NCI-H748 (cell line): ENCODE results near the gene DNAI1.
"Not testable (repeated sequence)": the region's sequence is repeated elsewhere in the genome, so short reads cannot be mapped to it uniquely, and the experiment has no call there.

Experiments used
- DNase-seq: peaks from one replicate; lab custom pipeline; 2025; ENCODE audit not compliant: unreplicated experiment; lab: John Stamatoyannopoulos, UW

DNAI1 gene

GRCh38 chr9:34450644-34451043 is 8.0 kb upstream of the DNAI1 start:
- DNase-seq: no peak

GRCh38 chr9:34451135-34451534 is 7.5 kb upstream of the DNAI1 start:
- DNase-seq: no peak

- DNase-seq: no peak
Observed at GRCh38 chr9:34451545-34451944, 7.1 kb upstream of the DNAI1 start.

GRCh38 chr9:34452568-34452967 is 6.0 kb upstream of the DNAI1 start:
- no peak for DNase-seq

- DNase-seq: peak; percentile 24
Observed at GRCh38 chr9:34454571-34455065, 4.0 kb upstream of the DNAI1 start.

GRCh38 chr9:34456151-34456550 is 2.5 kb upstream of the DNAI1 start:
- no peak for DNase-seq

- DNase-seq: no peak
Observed at GRCh38 chr9:34456746-34457145, 1.9 kb upstream of the DNAI1 start.

- DNase-seq: peak; percentile 76
Observed at GRCh38 chr9:34457266-34458012, 1.2 kb upstream of the DNAI1 start.

- no peak for DNase-seq
Observed at GRCh38 chr9:34458959-34459340, 345 bp downstream of the DNAI1 start.

GRCh38 chr9:34459356-34459755 is 751 bp downstream of the DNAI1 start:
- no peak for DNase-seq

- DNase-seq: no peak
Observed at GRCh38 chr9:34459941-34460340, 1.3 kb downstream of the DNAI1 start.

- no peak for DNase-seq
Observed at GRCh38 chr9:34463098-34463900, 4.7 kb downstream of the DNAI1 start.

- no peak for DNase-seq
Observed at GRCh38 chr9:34463901-34464232, 5.3 kb downstream of the DNAI1 start.

GRCh38 chr9:34464571-34464970 is 6.0 kb downstream of the DNAI1 start:
- DNase-seq: no peak

- DNase-seq: no peak
Observed at GRCh38 chr9:34465468-34465867, 6.9 kb downstream of the DNAI1 start.

- DNase-seq: no peak
Observed at GRCh38 chr9:34475097-34475496, 16.5 kb downstream of the DNAI1 start.

GRCh38 chr9:34477541-34477940 is 18.9 kb downstream of the DNAI1 start:
- no peak for DNase-seq

- DNase-seq: no peak
Observed at GRCh38 chr9:34479431-34479866, 20.8 kb downstream of the DNAI1 start.

GRCh38 chr9:34481620-34482019 is 23.0 kb downstream of the DNAI1 start:
- DNase-seq: not testable (repeated sequence)

- not testable (repeated sequence) for DNase-seq
Observed at GRCh38 chr9:34482746-34483145, 24.1 kb downstream of the DNAI1 start.

- no peak for DNase-seq
Observed at GRCh38 chr9:34484678-34485077, 26.1 kb downstream of the DNAI1 start.

- no peak for DNase-seq
Observed at GRCh38 chr9:34485822-34486221, 27.2 kb downstream of the DNAI1 start.
